SK-N-MC (cell line): ENCODE results near the gene ELAVL2.

ENCODE experiments used
- EZH2 ChIP-seq: fragments of 200-600 bp; sonication (generic); IDR thresholded peaks from one replicate; pipeline ENCODE4 v1.6.1; 2017; ENCODE audit warnings: antibody characterized with exemption
- FOXP2 ChIP-seq: optimal IDR thresholded peaks from 2 replicates; pipeline ENCODE3; 2011; ENCODE audit warnings: mild to moderate bottlenecking, moderate library complexity; ENCODE audit not compliant: insufficient read depth; ENCODE audit errors: extremely low read length, control extremely low read depth
- POLR2AphosphoS5 ChIP-seq: IDR thresholded peaks from 2 replicates; pipeline ENCODE4 v1.6.1; 2012; ENCODE audit warnings: mild to moderate bottlenecking, low read depth, low read length, borderline replicate concordance

- TF ChIP-seq EZH2 = no peak
- TF ChIP-seq POLR2AphosphoS5 = no peak
- TF ChIP-seq FOXP2 = no peak
Observed at GRCh38 chr9:23644326-23644725, 181.7 kb downstream of the ELAVL2 start.
